SKM-1 (cell line): Measurements from ENCODE around the gene CHD6.

Source experiments
- DNase-seq: peaks from one replicate; lab custom pipeline; 2025; ENCODE audit not compliant: unreplicated experiment; lab: John Stamatoyannopoulos, UW

Gene CHD6

GRCh38 chr20:41358230-41358629 lies 259.9 kb downstream of the CHD6 start:
- DNase-seq = no peak

- DNase-seq = no peak
Observed at GRCh38 chr20:41357424-41358163, 260.6 kb downstream of the CHD6 start.

GRCh38 chr20:41356951-41357350 lies 261.2 kb downstream of the CHD6 start:
- no peak for DNase-seq

GRCh38 chr20:41355598-41356203 lies 262.5 kb downstream of the CHD6 start:
- DNase-seq = no peak

- DNase-seq = no peak
Observed at GRCh38 chr20:41355192-41355591, 263.0 kb downstream of the CHD6 start.

- no peak for DNase-seq
Observed at GRCh38 chr20:41353530-41353929, 264.6 kb downstream of the CHD6 start.

GRCh38 chr20:41352666-41353065 lies 265.5 kb downstream of the CHD6 start:
- no peak for DNase-seq

- DNase-seq = no peak
Observed at GRCh38 chr20:41352106-41352505, 266.1 kb downstream of the CHD6 start.
